HG02610 (cell line): Measurements from ENCODE around the gene GGA2.
"Not testable (repeated sequence)": the region's sequence is repeated elsewhere in the genome, so short reads cannot be mapped to it uniquely, and the experiment has no call there.

Source experiments
- ATAC-seq: cut with Tn5 transposase; IDR thresholded peaks from one replicate; pipeline ENCODE4 v1.9.1; 2021; ENCODE audit warnings: mild to moderate bottlenecking, moderate library complexity; ENCODE audit not compliant: unreplicated experiment

Gene GGA2

DNA sequence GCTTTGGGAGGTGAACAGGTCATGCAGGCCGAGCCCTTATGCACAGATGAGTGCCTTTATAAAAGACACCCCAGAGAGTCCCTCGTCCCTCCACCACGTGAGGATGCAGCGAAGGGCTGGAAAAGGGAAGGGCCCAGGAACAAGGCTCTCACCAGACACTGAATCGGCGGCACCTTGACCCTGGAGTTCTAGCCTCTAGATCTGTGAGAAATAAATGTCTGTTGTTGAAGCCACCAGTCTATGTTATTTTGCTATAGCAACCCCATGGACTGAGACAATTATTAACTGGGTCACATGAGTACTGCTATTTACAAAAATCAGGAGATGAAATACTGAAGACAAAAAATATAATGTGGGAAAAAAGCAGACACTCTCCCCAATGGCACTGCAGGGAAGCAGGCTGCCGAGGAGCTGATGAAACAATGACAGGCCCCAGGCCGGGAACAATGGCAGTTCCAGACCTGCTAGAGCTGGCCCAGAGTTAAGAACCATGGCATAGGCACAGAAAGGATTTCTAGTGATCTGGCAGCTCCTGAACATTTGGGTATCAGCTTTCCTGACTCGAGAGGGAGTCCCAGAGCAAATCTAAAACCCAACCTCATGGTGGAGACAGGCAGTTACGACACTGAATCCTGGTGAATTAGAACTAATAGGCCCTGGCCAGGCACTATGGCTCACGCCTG lies 17.8 kb upstream of the GGA2 start:
- ATAC-seq, result no peak

DNA sequence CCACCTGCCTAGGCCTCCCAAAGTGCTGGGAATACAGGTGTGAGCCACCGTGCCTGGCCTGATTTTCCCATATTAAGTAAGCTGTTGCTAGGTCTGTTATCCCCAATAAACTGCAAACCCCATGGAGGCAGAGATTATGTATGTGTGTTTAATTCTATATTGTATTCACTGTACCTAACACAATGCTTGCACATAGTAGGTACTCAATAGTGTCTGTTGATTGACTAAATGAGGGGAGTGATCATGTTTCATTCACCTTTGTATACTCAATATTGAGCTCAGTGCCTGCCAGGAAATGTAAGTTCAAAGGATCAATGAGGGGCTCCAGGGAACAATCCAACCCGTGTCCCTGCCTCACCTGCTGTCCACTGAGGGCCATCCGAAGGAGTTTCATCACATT lies 14.6 kb upstream of the GGA2 start:
- no peak for ATAC-seq

DNA sequence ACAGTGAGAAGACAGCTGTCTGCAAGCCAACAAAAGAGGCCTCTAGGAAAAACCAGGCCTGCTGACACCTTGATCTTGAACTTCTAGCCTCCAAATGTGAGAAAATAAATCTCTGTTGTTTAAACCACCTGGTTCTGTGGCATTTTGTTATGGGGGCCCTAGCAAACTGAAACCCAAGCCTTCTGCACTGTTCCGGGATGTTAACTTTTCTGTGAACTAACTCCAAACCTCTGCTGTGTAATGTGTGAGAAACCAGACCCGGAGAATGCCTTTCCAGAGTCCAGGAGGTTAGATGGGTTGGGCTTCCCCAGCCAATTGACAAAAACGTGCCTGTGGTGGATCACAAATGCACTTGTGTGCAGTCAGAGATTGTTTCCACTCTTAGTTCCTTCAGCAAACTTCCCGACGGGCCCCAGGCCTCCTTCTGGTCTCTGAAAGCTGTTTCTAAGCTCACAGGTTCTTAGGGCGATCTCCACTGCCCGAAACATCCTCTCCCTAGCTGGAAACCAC lies 13.6 kb upstream of the GGA2 start:
- ATAC-seq, result no peak

DNA sequence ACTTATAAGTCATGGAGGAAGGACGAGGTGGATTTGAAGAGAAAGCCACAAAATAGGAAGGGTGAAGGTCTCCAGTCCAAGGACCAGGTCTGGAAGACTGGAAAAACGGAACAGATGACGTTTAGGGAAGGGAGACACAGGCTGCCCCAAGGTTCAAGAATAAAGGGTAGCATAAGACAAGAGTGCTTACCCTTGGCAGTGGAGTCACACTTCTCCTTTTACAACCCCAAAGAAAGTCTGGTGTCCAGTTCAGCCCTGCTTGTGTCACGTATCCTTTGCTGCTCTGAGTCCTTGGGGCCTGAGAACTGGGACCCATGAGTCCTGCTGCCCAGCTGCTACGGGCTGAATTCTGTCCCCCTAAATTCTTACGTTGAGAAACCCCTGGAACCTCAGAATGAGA lies 13.0 kb upstream of the GGA2 start:
- no peak for ATAC-seq

DNA sequence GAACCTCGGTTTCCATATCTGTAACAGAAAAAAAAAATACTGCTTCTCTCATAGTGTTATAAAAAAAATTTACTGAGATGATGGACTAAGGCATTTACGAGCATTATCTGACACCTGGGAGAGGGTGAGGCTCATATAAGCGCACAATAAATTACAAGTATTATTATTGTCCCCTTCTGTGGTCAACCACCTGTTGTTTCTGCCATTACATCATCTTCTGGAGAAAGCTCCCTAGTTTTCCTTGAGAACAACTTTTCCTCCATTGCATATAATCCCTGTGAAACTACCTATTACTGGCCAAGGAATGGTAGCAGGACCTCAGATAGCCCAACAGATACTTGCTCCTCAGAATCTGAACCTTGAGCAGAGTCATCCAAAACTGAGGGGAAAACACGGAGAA lies 11.7 kb upstream of the GGA2 start:
- no peak for ATAC-seq

DNA sequence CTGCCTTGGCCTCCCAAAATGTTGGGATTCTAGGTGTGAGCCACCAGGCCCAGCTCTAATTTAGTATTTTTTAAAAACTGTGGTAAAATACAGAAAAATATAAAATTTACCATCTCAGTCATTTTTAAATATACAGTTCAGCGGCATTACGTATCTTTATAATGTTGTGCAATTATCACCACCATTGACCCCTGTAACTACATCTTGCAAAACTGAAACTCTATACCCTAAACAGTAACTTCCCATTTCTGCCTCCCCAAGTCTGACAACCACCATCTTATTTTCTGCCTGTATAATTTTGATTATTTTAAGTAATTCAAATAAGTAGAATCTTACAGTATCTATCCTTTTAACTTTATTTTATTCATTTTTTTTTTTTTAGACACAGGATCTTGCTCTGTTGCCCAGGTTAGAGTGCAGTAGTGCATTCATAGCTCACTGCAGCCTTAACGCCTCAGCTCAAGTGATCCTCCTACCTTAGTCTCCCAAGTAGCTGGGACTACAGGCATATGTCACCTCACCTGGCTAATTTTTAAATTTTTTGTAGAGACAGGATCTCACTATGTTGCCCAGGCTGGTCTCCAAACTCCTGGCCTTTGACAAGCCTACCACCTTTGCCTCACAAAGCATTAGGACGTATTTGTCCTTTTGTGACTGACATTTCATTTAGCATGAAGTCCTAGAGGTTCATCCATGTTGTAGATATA lies 10.9 kb upstream of the GGA2 start:
- no peak for ATAC-seq

DNA sequence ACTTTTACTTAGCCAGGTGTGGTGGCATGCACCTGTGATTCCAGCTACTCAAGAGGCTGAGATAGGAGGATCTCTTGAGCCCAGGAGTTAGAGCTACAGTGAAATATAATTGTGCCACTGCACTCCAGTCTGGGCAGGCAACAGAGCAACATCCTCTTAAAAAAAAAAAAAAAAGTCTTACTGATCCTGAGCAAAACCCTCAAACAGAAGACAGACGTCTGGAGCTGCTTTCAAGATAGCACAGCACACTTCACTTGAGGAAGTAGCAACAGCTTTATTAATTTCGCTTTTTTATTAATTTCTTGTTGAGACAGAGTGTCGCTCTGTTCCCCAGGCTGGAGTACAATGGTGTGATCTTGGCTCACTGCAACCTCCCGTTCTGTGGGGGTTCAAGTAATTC lies 10.2 kb upstream of the GGA2 start:
- ATAC-seq, result no peak

DNA sequence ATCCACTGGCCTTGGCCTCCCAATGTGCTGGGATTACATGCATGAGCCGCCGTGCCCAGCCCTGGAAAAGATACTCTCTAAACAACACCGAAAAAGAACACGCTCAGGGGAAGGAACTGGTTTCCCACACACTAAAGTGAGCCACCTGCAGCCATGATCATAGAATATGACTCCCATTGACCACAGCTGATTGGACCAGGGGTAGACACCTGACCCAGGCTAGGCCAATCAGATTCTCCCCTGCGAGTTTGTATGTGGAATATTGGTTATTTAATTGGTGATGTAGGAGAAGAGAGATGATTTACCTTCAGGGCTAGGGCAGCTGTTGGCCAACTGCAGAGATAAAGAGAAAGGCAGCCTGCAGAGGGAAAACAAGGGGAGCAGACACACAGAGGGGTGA lies 9.0 kb upstream of the GGA2 start:
- no peak for ATAC-seq

DNA sequence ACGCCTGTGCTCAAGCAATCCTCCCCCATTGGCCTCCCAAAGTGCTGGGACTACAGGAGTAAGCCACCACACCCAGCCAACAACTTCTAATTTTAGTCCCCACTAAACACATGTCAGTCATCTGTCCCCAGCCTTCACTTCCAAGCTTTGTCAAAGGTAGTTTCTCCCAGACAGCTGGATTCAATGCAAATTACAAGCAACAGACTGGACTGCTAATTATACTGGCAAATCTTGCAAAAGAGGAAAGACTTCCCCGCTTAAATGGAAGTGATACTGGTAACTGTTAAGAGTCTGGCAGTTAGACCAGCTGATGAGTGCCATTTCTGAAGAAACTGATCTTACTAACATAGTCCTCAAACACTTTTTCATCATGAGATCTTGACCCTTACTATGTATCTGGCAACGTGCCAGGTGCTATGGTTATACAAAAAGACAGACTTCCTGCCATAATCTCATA lies 8.2 kb upstream of the GGA2 start:
- ATAC-seq, result no peak

DNA sequence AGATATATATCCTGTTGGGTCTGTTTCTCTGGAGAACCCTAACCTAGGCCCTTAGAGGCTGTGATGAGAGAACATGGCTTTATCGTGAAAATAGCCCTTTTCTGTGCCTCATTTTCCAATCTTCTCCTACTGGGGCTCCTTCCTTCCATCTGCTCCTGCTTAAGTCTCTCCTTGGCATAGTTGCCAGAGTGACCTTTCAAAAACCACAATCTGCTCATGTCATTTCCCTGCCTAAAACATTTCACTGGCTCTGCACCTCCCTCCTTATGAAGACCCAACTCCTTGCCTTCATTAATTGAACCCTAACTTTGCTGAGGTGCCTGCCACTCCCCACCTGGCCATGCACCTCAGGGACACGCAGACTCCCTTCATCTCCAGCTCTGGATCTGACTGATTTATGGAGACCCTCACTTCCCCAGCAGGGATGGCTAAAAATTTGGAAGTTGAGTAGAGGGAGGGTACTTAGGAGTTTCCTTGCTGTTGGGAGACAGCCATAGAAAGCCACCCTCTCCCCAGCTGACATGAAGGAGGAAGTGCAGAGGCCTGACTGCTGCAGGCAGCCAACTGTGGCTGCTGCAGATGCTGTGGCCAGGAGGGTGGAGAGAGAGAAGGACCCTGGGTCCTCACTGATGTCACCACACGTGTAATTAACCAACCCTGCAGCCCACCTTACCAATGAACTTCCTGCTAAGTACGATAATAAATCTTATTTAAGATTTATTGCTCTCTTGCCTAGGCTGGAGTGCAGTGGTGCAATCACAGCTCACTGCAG lies 6.3 kb upstream of the GGA2 start:
- peak; percentile 44 for ATAC-seq

DNA sequence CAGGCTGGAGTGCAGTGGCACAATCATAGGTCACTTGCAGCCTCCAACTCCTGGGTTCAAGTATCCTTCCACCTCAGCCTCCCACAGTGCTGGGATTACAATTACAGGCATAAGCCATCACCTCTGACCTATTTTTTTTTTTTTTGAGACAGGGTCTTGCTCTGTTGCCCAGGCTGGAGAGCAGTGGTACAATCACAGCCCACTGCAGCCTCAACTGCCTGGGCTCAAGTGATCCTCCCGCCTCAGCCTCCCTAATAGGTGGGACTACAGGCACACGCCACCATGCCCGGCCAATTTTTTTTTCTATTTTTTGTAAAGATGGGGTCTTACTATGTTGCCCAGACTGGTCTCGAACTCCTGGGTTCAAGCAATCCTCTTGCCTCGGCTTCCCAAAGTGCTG lies 5.6 kb upstream of the GGA2 start:
- ATAC-seq, result no peak

DNA sequence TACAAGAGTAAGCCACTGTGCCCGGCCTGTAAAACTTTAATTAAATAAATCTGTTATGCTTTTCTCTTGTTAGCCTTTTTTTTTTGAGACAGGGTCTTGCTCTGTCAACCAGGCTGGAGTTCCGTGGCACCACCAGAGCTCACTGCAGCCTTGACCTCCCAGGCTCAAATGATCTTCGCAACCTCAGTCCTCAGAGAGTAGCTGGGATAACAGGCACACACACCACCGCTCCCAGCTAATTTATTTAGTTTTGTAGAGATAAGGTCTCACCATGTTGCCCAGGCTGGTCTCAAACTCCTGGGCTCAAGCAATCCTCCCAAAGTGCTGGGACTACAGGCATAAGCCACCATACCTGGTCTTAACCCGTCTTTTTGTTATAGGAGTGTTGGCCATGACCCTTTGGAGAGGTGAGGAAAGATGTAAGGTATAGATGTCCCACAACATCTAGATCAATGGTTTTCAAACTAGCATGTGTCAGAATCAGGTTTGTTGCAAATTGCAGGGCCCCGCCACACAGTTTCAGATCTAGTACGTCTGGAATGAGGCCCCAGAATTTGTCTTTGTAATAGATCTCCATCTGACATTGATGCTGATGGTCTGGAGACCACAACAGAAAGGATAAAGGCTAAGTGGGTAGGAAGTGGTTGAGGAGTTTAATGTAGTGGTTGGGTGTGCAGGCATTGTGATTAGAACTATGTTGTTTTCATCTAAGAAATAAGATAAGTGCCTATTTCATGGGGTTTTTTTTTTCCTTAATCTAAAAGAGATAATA lies 4.3 kb upstream of the GGA2 start:
- ATAC-seq, result no peak

DNA sequence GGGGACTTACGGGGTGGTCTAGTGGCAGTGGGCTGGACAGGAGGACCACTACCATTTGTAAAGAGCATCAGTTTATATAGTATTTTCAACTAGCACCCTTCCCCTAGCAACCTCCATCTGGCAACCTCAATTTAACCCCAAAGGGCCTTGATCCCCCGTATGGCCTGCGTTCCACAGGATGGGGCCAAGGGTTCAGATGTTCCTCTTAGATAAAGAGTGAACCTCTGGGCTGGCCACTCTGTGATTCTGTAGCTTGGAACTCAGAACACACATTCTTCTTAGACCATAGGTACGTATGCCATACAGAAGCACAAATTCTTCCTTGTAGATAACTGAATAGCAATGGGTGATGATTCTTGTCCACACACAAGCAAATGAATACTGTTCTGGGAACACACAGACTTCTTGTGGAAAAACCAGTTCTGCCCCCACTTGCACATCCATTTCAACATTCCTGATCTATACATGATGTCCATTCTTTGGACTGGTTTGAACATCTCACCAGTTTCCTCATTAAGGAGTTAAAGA lies 1.9 kb upstream of the GGA2 start:
- no peak for ATAC-seq

DNA sequence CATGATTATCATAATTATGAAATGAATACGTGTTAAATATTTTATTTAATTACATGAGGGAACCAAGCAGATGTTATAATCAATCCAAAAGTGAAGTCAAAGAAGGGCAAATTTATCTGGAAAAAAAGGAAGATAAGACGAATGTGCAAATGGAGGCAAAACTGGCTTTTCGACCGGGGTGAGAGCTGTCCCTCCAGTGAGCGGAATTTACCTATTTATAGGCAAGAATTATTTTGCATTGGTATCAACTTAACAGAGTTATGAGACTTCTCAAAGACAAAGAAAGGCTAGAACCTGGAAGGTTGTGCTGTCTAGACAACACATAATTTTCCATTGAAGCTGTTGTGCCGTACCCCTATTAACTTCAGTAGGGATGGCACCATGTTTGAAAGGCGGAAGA lies 1.4 kb upstream of the GGA2 start:
- ATAC-seq, result no peak

DNA sequence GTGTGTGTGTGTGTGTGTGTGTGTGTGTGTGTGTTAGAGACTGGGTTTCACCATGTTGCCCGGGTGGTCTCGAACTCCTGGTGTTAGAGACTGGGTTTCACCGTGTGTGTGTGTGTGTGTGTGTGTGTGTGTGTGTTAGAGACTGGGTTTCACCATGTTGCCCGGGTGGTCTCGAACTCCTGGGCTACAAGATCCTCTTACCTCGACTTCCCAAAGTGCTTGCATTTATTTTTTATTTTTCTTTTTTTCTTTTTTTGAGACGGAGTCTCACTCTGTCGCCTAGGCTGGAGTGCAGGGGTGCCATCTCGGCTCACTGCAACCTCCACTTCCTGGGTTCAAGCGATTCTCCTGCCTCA lies 599 bp upstream of the GGA2 start:
- not testable (repeated sequence) for ATAC-seq

DNA sequence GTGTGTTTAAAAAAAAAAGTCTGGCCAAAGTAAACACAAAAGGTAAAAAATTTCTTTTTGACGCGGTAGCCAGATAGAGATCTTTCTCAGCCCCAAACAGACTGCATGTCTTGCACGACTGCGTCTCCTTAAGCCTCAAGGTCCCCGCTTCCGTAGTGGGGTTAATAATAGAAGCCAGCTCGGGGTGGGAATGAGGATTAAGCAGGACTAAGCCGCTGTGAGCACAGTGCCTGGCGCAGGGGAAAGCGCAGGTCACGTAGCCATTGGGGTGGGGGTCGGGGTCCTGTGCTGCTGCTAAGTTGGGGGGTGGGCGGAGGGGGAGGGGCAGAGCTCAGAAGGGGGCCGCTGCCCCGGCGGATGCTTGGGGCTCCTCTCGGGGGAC lies 521 bp downstream of the GGA2 start:
- peak; percentile 7 for ATAC-seq

DNA sequence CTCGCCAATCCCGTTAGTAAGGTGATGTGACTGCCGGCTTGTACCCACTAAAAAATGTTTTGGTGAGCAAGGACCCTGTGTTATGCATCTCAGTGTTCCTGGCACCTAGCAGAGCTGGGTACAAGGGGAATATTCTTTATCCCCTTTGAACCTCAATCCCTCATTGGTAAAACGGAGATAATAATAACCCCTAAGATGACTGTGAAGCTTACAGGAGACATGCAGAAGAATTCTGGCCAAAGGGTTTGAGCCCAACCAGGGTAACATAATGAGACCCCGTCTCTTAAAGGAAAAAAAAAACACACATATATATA lies 896 bp downstream of the GGA2 start:
- no peak for ATAC-seq

DNA sequence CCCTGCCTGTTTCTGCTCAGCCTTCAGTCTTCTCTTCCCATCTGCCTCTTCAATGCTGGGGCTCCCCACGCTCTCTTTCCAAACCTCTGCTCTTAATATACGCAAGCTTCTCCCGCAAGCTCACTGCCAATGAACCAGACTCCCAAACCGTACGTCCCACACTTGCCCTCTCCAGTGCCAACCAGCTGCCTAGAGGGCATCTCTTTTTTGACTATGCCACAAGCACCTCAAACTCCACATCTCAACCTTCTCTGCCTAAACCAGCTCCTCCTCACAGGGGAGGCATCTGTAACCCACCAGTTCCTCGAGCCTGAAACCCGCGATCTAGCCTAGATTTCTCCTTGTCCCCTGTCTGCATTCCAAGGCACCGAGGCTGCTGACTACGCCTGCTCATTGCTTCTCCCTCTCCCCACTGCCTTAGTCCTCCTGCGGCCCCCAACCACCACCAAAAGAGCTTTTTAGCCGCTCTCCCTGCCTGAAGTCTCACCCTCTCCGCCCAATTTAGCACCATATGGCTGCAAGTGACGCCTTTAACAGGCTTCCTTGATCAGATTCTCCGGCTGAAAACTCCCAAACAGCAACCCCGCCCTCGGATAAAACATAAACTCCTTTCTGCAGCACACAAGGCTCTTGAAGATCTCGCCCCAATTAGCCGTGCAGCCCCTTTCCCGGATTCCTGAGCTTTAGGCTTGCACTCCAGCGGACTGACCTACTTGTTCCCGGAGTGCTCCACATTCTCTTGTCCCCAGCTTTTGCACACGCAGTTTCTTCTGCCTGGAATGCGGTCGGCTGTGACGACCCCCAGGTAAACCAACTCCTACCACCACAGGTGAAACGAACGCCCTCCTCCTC lies 1.5 kb downstream of the GGA2 start:
- ATAC-seq, result no peak

DNA sequence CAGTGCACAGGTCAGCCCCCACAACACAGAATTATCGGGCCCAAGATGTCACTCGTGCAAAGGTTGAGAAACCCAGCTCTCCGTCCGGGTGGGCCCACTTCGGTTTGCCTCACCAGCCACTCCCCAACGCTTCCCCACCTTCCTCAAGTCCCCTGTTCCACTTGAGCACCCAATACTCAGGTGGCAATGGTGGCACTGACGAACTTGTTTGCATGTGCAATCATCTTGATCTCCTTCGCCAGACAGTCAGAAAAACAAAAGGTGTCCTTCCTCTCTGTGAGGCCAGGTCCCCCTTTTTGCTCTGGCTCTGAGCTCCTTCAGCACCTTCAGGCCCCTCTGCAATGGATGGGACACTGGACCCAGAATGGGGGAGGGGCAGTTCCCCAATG lies 3.7 kb downstream of the GGA2 start:
- ATAC-seq, result no peak
